GM21576 (cell line): ENCODE results near the gene ARHGAP8.

Experiments used
- ATAC-seq: cut with Tn5 transposase; IDR thresholded peaks from one replicate; pipeline ENCODE4 v1.9.1; 2021; ENCODE audit warnings: mild to moderate bottlenecking, moderate library complexity; ENCODE audit not compliant: unreplicated experiment

The ARHGAP8 gene

GRCh38 chr22:44883011-44883421 lies 130.6 kb downstream of the ARHGAP8 start:
- ATAC-seq, result no peak

GRCh38 chr22:44884562-44884961 lies 132.2 kb downstream of the ARHGAP8 start:
- no peak for ATAC-seq

GRCh38 chr22:44884968-44885805 lies 132.8 kb downstream of the ARHGAP8 start:
- ATAC-seq, result no peak

GRCh38 chr22:44885806-44886360 lies 133.5 kb downstream of the ARHGAP8 start:
- ATAC-seq, result no peak

GRCh38 chr22:44887941-44888366 lies 135.6 kb downstream of the ARHGAP8 start:
- ATAC-seq, result no peak

- ATAC-seq, result no peak
Measured at GRCh38 chr22:44888491-44889254, 136.3 kb downstream of the ARHGAP8 start.

GRCh38 chr22:44889255-44889878 lies 137.0 kb downstream of the ARHGAP8 start:
- ATAC-seq, result no peak

GRCh38 chr22:44890416-44891292 lies 138.3 kb downstream of the ARHGAP8 start:
- no peak for ATAC-seq

GRCh38 chr22:44891293-44891747 lies 138.9 kb downstream of the ARHGAP8 start:
- no peak for ATAC-seq

GRCh38 chr22:44891791-44892190 lies 139.4 kb downstream of the ARHGAP8 start:
- no peak for ATAC-seq

- no peak for ATAC-seq
Measured at GRCh38 chr22:44892243-44892642, 139.9 kb downstream of the ARHGAP8 start.

- ATAC-seq, result no peak
Measured at GRCh38 chr22:44892803-44893730, 140.7 kb downstream of the ARHGAP8 start.

- ATAC-seq, result no peak
Measured at GRCh38 chr22:44893731-44894080, 141.3 kb downstream of the ARHGAP8 start.

- ATAC-seq, result no peak
Measured at GRCh38 chr22:44894321-44894720, 141.9 kb downstream of the ARHGAP8 start.

GRCh38 chr22:44894782-44895181 lies 142.4 kb downstream of the ARHGAP8 start:
- ATAC-seq, result no peak

- no peak for ATAC-seq
Measured at GRCh38 chr22:44895296-44896055, 143.1 kb downstream of the ARHGAP8 start.

- no peak for ATAC-seq
Measured at GRCh38 chr22:44898236-44898635, 145.9 kb downstream of the ARHGAP8 start.

- ATAC-seq, result no peak
Measured at GRCh38 chr22:44901301-44901700, 148.9 kb downstream of the ARHGAP8 start.
